HG02870 (cell line): ENCODE data around the gene PASK.
"Not testable (repeated sequence)": the region's sequence is repeated elsewhere in the genome, so short reads cannot be mapped to it uniquely, and the experiment has no call there.

Experiments
- ATAC-seq: cut with Tn5 transposase; IDR thresholded peaks from one replicate; pipeline ENCODE4 v1.9.1; 2021; ENCODE audit warnings: mild to moderate bottlenecking, moderate library complexity; ENCODE audit not compliant: unreplicated experiment

PASK gene

GRCh38 chr2:241108271-241109209 is 40.7 kb downstream of the PASK start:
- no peak for ATAC-seq

GRCh38 chr2:241107031-241107783 is 42.1 kb downstream of the PASK start:
- ATAC-seq: no peak

- ATAC-seq: no peak
Observed at GRCh38 chr2:241105641-241106040, 43.6 kb downstream of the PASK start.

- not testable (repeated sequence) for ATAC-seq
Observed at GRCh38 chr2:241104611-241105010, 44.7 kb downstream of the PASK start.

- ATAC-seq: no peak
Observed at GRCh38 chr2:241103176-241103595, 46.1 kb downstream of the PASK start.

GRCh38 chr2:241102239-241102803 is 47.0 kb downstream of the PASK start, which contains the start of gene MTERF4:
TSS of gene MTERF4 (minus strand) at chr2:241102287. CDS start at chr2:241102273, 14 bp downstream.
- peak; percentile 77 for ATAC-seq

- ATAC-seq: no peak
Observed at GRCh38 chr2:241099246-241099645, 50.0 kb downstream of the PASK start.

GRCh38 chr2:241096979-241097378 is 52.3 kb downstream of the PASK start:
- peak; percentile 43 for ATAC-seq

GRCh38 chr2:241095594-241096290 is 53.5 kb downstream of the PASK start:
- no peak for ATAC-seq

GRCh38 chr2:241094924-241095420 is 54.3 kb downstream of the PASK start:
- ATAC-seq: no peak

GRCh38 chr2:241094172-241094571 is 55.1 kb downstream of the PASK start:
- ATAC-seq: no peak

- not testable (repeated sequence) for ATAC-seq
Observed at GRCh38 chr2:241093133-241093781, 56.0 kb downstream of the PASK start.

GRCh38 chr2:241092677-241093076 is 56.6 kb downstream of the PASK start:
- no peak for ATAC-seq

GRCh38 chr2:241091734-241092445 is 57.4 kb downstream of the PASK start:
- ATAC-seq: no peak

GRCh38 chr2:241091201-241091600 is 58.1 kb downstream of the PASK start:
- ATAC-seq: no peak

- no peak for ATAC-seq
Observed at GRCh38 chr2:241088791-241089732, 60.2 kb downstream of the PASK start.

- peak; percentile 46 for ATAC-seq
Observed at GRCh38 chr2:241088376-241088775, 60.9 kb downstream of the PASK start.
